HG03575 (cell line): ENCODE results near the gene CDK19.
"Not testable (repeated sequence)": the region's sequence is repeated elsewhere in the genome, so short reads cannot be mapped to it uniquely, and the experiment has no call there.

Experiments
- ATAC-seq: cut with Tn5 transposase; IDR thresholded peaks from one replicate; pipeline ENCODE4 v1.9.1; 2021; ENCODE audit not compliant: unreplicated experiment, insufficient number of reproducible peaks, low FRiP score; ENCODE audit errors: extremely low read depth

The CDK19 gene

DNA sequence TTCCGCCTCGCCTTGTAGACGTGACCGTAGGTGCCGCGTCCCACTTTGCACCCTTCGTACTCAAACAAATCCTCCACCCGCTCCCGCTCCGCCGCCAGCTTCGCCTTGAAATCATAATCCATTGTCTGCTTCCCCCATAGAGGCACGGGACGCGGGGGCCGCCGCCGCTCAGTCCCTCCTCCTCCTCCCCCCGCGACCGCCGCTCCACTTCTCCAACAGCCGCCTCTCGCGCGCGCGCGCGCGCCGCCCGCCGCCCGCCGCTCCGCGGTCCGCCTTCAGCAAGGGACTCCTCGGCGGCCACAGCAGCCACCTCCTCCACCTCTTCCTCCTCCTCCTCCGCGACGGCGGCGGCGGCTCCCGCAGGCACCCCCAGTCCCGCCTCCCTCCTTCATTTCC is 256 bp downstream of the CDK19 start:
- ATAC-seq: no peak

DNA sequence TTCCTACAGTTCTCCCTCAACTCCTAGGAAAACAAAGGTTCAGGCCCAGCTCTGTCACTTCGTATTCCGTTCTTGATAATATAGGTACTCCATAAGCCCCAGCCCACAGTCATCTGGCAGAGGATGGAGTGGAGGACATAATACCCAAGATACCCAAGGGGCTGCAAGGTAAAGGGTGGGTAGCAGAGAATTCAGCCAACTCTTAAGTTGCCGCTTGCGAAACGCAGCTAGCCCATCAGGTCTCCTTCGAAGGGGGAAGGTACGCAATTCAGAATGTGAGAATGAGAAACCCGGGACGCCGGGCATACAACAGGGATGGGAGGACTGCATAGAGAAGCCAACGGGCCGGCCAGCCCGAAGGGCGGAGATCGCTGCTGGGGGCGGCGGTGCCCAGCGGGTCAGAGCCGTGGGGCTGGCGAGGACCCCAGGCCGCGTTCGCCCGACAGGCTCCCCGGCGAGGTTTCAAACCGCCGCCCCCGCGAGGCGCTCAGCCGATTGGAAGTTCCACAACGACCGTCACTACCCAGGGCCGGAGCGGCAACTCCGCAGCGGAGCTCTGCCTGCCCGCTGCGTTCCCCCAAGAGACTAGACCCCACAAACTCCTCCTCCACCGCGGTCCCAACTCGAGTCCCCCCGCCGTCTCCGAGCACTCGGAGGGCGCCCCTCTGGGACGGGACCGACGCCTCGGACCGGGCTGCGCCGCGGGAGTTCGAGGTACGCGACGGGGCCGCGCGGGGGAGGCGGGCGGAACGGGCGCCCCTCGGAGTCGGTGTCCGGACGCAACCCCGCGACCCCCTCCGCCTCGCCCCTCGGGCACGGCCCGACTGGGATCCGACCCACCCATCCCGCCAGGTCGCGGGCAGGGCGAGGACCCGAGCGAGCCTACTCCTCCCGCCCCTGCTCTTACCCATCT is 911 bp downstream of the CDK19 start:
- ATAC-seq: no peak

- no peak for ATAC-seq
Observed at GRCh38 chr6:110813338-110814101, 1.7 kb downstream of the CDK19 start.

- ATAC-seq: no peak
Observed at GRCh38 chr6:110812719-110813118, 2.5 kb downstream of the CDK19 start.

- no peak for ATAC-seq
Observed at GRCh38 chr6:110810896-110811586, 4.2 kb downstream of the CDK19 start.

DNA sequence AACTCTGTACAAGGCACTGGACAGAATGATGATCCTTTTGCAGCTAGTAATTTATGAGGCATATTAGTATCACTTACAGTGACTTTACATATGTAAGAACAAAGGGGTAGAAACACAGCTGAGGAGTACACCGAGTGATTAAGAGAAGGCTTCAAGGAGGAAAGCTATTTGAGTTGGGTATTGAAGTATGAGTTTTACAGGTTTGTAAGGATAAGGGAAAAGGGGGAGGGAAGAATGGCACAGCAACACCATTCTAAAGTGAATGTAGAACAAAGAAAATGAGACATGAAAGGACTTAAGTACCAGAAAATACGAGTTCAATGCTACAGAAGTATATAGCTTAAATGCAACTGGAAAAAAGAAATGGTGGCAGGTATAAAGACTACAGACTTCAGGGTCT is 5.5 kb downstream of the CDK19 start:
- ATAC-seq: no peak

DNA sequence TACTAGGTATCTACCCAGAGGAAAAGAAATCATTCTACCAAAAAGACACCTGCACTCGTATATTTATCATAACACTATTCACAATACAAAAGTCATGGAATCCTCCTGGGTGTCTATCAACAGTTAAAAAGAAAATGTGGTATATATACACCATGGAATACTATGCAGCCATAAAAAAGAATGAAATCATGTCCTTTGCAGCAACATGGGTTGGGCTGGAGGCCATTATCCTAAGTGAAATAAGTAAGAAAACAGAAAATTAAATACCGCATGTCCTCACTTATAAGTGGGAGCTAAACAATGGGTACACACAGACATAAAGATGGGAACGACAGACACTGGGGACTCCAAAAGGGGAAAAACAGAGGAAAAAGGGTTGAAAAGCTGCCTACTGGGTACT is 13.1 kb downstream of the CDK19 start:
- not testable (repeated sequence) for ATAC-seq

- no peak for ATAC-seq
Observed at GRCh38 chr6:110800839-110801196, 14.5 kb downstream of the CDK19 start.

DNA sequence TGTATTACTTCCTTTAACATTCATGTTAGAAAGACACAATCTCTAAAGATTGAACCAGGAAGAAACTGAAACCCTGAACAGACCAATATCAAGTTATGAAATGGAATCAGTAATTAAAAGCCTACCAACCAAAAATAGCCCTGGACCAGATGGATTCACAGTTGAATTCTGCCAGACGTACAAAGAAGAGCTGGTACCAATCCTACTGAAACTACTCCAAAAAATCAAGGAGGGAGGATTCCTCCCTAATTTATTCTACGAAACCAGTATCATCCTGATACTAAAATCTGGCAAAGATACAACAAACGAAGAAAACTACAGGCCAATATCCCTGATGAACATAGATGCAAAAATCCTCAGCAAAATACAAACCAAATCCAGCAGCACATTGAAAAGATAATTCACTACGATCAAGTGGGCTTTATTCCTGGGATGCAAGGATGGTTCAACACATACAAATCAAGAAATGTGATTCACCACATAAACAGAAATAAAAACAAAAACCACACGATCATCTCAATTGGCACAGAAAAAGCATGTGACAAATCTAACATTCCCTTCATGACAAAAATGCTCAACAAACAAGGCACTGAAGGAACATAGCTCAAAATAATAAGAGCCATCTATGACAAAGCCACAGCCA is 15.0 kb downstream of the CDK19 start:
- ATAC-seq: no peak

GRCh38 chr6:110799655-110800054 is 15.6 kb downstream of the CDK19 start:
- no peak for ATAC-seq

DNA sequence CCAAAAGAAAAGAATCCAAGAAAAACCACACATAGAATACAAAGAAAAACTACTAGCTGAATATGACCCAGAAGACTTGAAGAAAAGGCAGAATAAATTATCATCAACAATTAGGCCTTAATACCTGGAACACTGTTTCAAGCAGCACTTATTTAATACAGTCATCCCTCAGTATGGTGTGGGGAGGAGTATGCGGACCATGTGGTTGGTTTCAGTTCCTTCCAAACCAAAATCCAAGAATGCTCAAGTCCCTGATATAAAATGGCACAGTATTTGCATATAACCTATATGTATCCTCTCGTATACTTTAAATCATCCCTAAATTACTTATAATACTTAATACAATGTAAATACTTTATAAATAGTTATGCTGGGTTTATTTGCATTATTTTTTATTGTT is 16.1 kb downstream of the CDK19 start:
- ATAC-seq: no peak

DNA sequence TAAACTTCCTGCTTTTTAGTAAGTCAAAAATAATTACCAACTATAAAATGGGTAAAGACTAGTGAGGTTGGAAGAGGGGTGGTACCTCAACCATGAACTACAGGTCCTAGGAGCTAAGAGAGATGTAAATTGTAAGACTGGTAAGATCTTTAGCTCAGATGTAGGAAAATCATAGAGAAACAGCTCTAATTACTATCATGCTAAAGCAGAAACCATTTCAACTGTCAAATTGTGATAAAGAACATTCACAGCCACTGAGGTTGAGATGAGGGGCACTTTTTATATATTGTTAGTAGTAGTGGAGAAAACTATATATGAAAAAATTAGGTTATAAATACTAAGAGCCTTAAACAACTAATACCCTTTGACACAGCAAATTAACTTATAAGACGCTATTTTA is 20.0 kb downstream of the CDK19 start:
- no peak for ATAC-seq

- ATAC-seq: no peak
Observed at GRCh38 chr6:110786696-110787095, 28.6 kb downstream of the CDK19 start.

- no peak for ATAC-seq
Observed at GRCh38 chr6:110786271-110786670, 29.0 kb downstream of the CDK19 start.

- ATAC-seq: no peak
Observed at GRCh38 chr6:110784610-110784979, 30.7 kb downstream of the CDK19 start.

GRCh38 chr6:110781522-110782214 is 33.6 kb downstream of the CDK19 start:
- no peak for ATAC-seq

- no peak for ATAC-seq
Observed at GRCh38 chr6:110778333-110778732, 36.9 kb downstream of the CDK19 start.

- ATAC-seq: no peak
Observed at GRCh38 chr6:110777636-110778035, 37.6 kb downstream of the CDK19 start.

- no peak for ATAC-seq
Observed at GRCh38 chr6:110776413-110776812, 38.9 kb downstream of the CDK19 start.
